K562 (cell line): Measurements from ENCODE around the gene CDKN1C. TPM values are rescaled to one million over a fixed set of nuclear protein-coding genes. Genes with fewer than 3 reads are reported as not detected.

Source experiments
- ARNT ChIP-seq, 2 experiments: fragments of 450-650 bp; IDR thresholded peaks; 2 replicates each; pipeline ENCODE4 v1.6.1; 2016; ENCODE audit warnings: mild to moderate bottlenecking in 1 of 2
- ASH1L ChIP-seq: fragments of 450-650 bp; IDR thresholded peaks from 2 replicates; pipeline ENCODE4 v1.6.1; 2018; ENCODE audit warnings: borderline replicate concordance, mild to moderate bottlenecking, low read depth; ENCODE audit not compliant: partially characterized antibody
- ATF3 ChIP-seq, 2 experiments: fragments of 450-650 bp in 1 of 2; sonication (generic) in 1 of 2; formaldehyde crosslinking in 1 of 2; IDR thresholded peaks in 1 of 2; conservative IDR thresholded peaks in 1 of 2; 2 replicates each; pipeline versions ENCODE4 v1.6.1 to v1.8.1; 2016 to 2023; ENCODE audit warnings: mild to moderate bottlenecking in 2 of 2, moderate library complexity in 2 of 2, inconsistent platforms in 1 of 2, missing genetic modification reagents in 1 of 2
- COPS2 ChIP-seq: fragments of 450-650 bp; conservative IDR thresholded peaks from 2 replicates; pipeline ENCODE4 v1.6.1; 2016; ENCODE audit warnings: mild to moderate bottlenecking, moderate library complexity
- HCFC1 ChIP-seq: IDR thresholded peaks from 2 replicates; pipeline ENCODE4 v1.6.1; 2012; ENCODE audit warnings: low read depth, low read length, improper control_type of control experiment
- HDAC6 ChIP-seq: IDR thresholded peaks from 2 replicates; pipeline ENCODE4 v1.6.1; 2012; ENCODE audit warnings: low read depth, mild to moderate bottlenecking, control low read depth, inconsistent platforms, low read length, moderate library complexity
- POLR2AphosphoS5 ChIP-seq: IDR thresholded peaks from 2 replicates; pipeline ENCODE4 v1.6.1; 2011; ENCODE audit warnings: mild to moderate bottlenecking, low read depth, low read length, moderate library complexity; ENCODE audit not compliant: control insufficient read depth, insufficient read depth
- POLR2G ChIP-seq: fragments of 200-400 bp; formaldehyde crosslinking; IDR thresholded peaks from 2 replicates; pipeline ENCODE4 v1.6.1; 2017; ENCODE audit warnings: low read depth, mild to moderate bottlenecking, antibody characterized with exemption, low read length, moderate library complexity
- RHOXF2B ChIP-seq: fragments of 250-450 bp; sonication (Bioruptor Pico); conservative IDR thresholded peaks from 2 replicates; pipeline ENCODE4 v1.5.1; 2021
- SIRT6 ChIP-seq: IDR thresholded peaks from one replicate; pipeline ENCODE4 v1.6.1; 2012; ENCODE audit warnings: low read depth, mild to moderate bottlenecking, control low read depth, inconsistent platforms, low read length, moderate library complexity
- polyA plus RNA-seq, 8 experiments: library from polyadenylated mRNA; depleted of rRNA in 4 of 8; stranded (reverse) in 5 of 8; unstranded in 3 of 8; fragments of >200 nt; fragmentation: Nextera tagmentation in 2 of 8; fragmentation: Illumina TruSeq in 1 of 8; extraction: Ambion mirVana in 2 of 8; extraction: Trizol in 1 of 8; gene quantifications; 2 replicates each; pipeline versions ENCODE4 v1.2.1 to v1.2.3, GENCODE V29; 2011 to 2014; ENCODE audit warnings: inconsistent platforms in 1 of 8, missing spikeins in 1 of 8
- total RNA-seq, 7 experiments: library from RNA; depleted of rRNA in 6 of 7; stranded (reverse); fragments of >200 nt in 6 of 7; fragmentation: Illumina TruSeq in 2 of 7; extraction: Trizol in 2 of 7; gene quantifications; 2 replicates each; pipeline versions ENCODE4 v1.2.1 to v1.2.3, GENCODE V29; 2011 to 2021; ENCODE audit warnings: low replicate concordance in 1 of 7
- TF ChIP-seq, protein P1 (sequence below): fragments of 200-600 bp; sonication (generic); IDR thresholded peaks from one replicate; pipeline ENCODE4 v1.6.1; 2012; ENCODE audit warnings: mild to moderate bottlenecking, low read depth, low read length, inconsistent platforms
- TF ChIP-seq, protein P2 (sequence below), 2 experiments: fragments of 450-650 bp in 1 of 2; sonication (generic) in 1 of 2; formaldehyde crosslinking; conservative IDR thresholded peaks; 2 replicates each; pipeline versions ENCODE4 v1.4.0 to v1.8.1; 2020 to 2022; ENCODE audit warnings: mild to moderate bottlenecking in 1 of 2, missing genetic modification reagents in 1 of 2

CDKN1C gene
- total and polyA plus RNA-seq, 9 of the 15 experiments (the other 6 are each of a cell fraction or from before 2014, with no cell fraction given): 2.8 to 21.1 (median 9.3) TPM

DNA sequence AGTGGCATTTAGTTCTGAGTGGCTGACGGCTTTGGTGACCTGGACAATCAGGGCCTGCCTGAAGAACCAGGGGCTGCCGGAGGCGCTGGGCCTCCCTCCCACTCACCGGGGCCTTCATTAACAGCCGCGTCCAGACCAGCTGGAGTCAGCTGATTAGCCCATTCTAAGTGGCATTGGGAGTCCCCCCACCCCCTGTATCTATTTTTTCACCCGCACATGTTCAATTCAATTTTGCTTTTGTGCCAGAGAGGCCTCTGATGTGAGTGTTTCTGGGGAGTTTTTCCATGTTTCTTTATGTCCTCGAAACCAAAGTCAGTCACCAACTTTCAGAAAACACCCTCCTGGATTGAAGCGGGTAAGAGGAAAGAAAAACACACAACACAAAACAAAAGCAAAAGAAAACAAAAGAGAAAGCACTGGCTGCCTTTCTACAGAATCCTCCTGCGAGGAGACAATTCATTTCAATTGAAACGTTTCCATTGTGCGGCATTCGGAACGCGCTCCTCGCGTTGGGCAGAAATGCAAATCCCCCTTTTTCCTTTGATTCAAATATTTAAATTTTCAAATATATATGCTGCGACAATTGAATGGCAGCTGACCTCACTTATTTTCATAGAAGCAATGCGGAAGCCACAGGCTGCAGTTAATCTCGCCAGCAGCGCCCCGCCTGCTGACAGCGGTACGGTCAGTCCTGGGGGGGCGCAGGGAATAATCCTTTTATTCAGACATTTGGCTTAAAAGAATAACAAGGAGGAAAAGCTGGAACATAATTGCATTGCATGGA lies 17.7 kb downstream of the CDKN1C start (continued):
- TF ChIP-seq, protein P1, sequence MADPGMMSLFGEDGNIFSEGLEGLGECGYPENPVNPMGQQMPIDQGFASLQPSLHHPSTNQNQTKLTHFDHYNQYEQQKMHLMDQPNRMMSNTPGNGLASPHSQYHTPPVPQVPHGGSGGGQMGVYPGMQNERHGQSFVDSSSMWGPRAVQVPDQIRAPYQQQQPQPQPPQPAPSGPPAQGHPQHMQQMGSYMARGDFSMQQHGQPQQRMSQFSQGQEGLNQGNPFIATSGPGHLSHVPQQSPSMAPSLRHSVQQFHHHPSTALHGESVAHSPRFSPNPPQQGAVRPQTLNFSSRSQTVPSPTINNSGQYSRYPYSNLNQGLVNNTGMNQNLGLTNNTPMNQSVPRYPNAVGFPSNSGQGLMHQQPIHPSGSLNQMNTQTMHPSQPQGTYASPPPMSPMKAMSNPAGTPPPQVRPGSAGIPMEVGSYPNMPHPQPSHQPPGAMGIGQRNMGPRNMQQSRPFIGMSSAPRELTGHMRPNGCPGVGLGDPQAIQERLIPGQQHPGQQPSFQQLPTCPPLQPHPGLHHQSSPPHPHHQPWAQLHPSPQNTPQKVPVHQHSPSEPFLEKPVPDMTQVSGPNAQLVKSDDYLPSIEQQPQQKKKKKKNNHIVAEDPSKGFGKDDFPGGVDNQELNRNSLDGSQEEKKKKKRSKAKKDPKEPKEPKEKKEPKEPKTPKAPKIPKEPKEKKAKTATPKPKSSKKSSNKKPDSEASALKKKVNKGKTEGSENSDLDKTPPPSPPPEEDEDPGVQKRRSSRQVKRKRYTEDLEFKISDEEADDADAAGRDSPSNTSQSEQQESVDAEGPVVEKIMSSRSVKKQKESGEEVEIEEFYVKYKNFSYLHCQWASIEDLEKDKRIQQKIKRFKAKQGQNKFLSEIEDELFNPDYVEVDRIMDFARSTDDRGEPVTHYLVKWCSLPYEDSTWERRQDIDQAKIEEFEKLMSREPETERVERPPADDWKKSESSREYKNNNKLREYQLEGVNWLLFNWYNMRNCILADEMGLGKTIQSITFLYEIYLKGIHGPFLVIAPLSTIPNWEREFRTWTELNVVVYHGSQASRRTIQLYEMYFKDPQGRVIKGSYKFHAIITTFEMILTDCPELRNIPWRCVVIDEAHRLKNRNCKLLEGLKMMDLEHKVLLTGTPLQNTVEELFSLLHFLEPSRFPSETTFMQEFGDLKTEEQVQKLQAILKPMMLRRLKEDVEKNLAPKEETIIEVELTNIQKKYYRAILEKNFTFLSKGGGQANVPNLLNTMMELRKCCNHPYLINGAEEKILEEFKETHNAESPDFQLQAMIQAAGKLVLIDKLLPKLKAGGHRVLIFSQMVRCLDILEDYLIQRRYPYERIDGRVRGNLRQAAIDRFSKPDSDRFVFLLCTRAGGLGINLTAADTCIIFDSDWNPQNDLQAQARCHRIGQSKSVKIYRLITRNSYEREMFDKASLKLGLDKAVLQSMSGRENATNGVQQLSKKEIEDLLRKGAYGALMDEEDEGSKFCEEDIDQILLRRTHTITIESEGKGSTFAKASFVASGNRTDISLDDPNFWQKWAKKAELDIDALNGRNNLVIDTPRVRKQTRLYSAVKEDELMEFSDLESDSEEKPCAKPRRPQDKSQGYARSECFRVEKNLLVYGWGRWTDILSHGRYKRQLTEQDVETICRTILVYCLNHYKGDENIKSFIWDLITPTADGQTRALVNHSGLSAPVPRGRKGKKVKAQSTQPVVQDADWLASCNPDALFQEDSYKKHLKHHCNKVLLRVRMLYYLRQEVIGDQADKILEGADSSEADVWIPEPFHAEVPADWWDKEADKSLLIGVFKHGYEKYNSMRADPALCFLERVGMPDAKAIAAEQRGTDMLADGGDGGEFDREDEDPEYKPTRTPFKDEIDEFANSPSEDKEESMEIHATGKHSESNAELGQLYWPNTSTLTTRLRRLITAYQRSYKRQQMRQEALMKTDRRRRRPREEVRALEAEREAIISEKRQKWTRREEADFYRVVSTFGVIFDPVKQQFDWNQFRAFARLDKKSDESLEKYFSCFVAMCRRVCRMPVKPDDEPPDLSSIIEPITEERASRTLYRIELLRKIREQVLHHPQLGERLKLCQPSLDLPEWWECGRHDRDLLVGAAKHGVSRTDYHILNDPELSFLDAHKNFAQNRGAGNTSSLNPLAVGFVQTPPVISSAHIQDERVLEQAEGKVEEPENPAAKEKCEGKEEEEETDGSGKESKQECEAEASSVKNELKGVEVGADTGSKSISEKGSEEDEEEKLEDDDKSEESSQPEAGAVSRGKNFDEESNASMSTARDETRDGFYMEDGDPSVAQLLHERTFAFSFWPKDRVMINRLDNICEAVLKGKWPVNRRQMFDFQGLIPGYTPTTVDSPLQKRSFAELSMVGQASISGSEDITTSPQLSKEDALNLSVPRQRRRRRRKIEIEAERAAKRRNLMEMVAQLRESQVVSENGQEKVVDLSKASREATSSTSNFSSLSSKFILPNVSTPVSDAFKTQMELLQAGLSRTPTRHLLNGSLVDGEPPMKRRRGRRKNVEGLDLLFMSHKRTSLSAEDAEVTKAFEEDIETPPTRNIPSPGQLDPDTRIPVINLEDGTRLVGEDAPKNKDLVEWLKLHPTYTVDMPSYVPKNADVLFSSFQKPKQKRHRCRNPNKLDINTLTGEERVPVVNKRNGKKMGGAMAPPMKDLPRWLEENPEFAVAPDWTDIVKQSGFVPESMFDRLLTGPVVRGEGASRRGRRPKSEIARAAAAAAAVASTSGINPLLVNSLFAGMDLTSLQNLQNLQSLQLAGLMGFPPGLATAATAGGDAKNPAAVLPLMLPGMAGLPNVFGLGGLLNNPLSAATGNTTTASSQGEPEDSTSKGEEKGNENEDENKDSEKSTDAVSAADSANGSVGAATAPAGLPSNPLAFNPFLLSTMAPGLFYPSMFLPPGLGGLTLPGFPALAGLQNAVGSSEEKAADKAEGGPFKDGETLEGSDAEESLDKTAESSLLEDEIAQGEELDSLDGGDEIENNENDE: no peak
- TF ChIP-seq HDAC6 (no peak), COPS2 (no peak), ARNT (IDR thresholded peaks at IDR 0.05) (peak in 1 of 2 experiments; percentile 51; a peak in 1 of 4 replicates), ATF3 (IDR thresholded peaks at IDR 0.05) (0 out of 2 replicates have a peak, but pooled peaks have one; percentile 7), ATF3 (CRISPR knock-in tag; conservative IDR thresholded peaks at IDR 0.05) (no peak), SIRT6 (no peak), POLR2AphosphoS5 (peak; percentile 65; the same call in 1 of the 2 replicates), POLR2G (no peak), ASH1L (no peak), HCFC1 (no peak), RHOXF2B (no peak)
- TF ChIP-seq, protein P2, sequence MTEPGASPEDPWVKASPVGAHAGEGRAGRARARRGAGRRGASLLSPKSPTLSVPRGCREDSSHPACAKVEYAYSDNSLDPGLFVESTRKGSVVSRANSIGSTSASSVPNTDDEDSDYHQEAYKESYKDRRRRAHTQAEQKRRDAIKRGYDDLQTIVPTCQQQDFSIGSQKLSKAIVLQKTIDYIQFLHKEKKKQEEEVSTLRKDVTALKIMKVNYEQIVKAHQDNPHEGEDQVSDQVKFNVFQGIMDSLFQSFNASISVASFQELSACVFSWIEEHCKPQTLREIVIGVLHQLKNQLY (CRISPR knock-in tag; conservative IDR thresholded peaks at IDR 0.05): no peak
